IMR-90 (cell line): ENCODE results near the gene HUNK.

Source experiments
- CEBPB ChIP-seq: IDR thresholded peaks from 2 replicates; pipeline ENCODE4 v1.6.1; 2012; ENCODE audit warnings: low read depth, low read length, improper control_type of control experiment
- CTCF ChIP-seq: conservative IDR thresholded peaks from 2 replicates; pipeline ENCODE4 v1.5.1; 2012; ENCODE audit warnings: mild to moderate bottlenecking, low read depth, low read length, improper control_type of control experiment
- MAFK ChIP-seq: IDR thresholded peaks from 2 replicates; pipeline ENCODE4 v1.6.1; 2012; ENCODE audit warnings: low read depth, low read length, improper control_type of control experiment
- MAZ ChIP-seq: IDR thresholded peaks from 2 replicates; pipeline ENCODE4 v1.6.1; 2012; ENCODE audit warnings: low read depth, mild to moderate bottlenecking, low read length, improper control_type of control experiment, moderate library complexity, borderline replicate concordance
- MXI1 ChIP-seq: IDR thresholded peaks from 2 replicates; pipeline ENCODE4 v1.6.1; 2012; ENCODE audit warnings: low read depth, mild to moderate bottlenecking, low read length, moderate library complexity, borderline replicate concordance
- POLR2A ChIP-seq: IDR thresholded peaks from 2 replicates; pipeline ENCODE4 v1.6.1; 2012; ENCODE audit warnings: mild to moderate bottlenecking, low read depth, low read length
- RAD21 ChIP-seq: IDR thresholded peaks from 2 replicates; pipeline ENCODE4 v1.6.1; 2012; ENCODE audit warnings: low read length, improper control_type of control experiment
- RCOR1 ChIP-seq: IDR thresholded peaks from 2 replicates; pipeline ENCODE4 v1.6.1; 2012; ENCODE audit warnings: mild to moderate bottlenecking, low read length, improper control_type of control experiment; ENCODE audit not compliant: insufficient replicate concordance

GRCh38 chr21:31847761-31848160 is 25.1 kb upstream of the HUNK start:
- no peak for TF ChIP-seq POLR2A
- TF ChIP-seq MAZ, result no peak
- no peak for TF ChIP-seq MXI1
- no peak for TF ChIP-seq RAD21
- TF ChIP-seq CEBPB, result no peak
- TF ChIP-seq CTCF, result no peak
- TF ChIP-seq MAFK, result no peak
- no peak for TF ChIP-seq RCOR1
